G401 (cell line): ENCODE measurements around the gene TRIM67. TPM values are rescaled to one million over a fixed set of nuclear protein-coding genes. Genes with fewer than 3 reads are reported as not detected.
"Not testable (repeated sequence)": the region's sequence is repeated elsewhere in the genome, so short reads cannot be mapped to it uniquely, and the experiment has no call there.

ENCODE experiments used
- DNase-seq: peaks from one replicate; pipeline ENCODE4 v3.0.0-alpha.2; 2015; ENCODE audit warnings: low spot score
- in situ Hi-C: cut with HindIII; loops from 2 replicates; pipeline ENCODE4 v1.10.0; 2016; ENCODE audit warnings: low sequenced_read_pairs, mixed read lengths
- total RNA-seq: library from RNA; depleted of rRNA; stranded (reverse); fragments of >200 nt; shearing (Covaris generic); gene quantifications from 2 replicates; pipeline ENCODE4 v1.2.3, GENCODE V29; 2014; rRNA removed

Gene TRIM67
- total RNA-seq: not detected in 2 replicates

DNA sequence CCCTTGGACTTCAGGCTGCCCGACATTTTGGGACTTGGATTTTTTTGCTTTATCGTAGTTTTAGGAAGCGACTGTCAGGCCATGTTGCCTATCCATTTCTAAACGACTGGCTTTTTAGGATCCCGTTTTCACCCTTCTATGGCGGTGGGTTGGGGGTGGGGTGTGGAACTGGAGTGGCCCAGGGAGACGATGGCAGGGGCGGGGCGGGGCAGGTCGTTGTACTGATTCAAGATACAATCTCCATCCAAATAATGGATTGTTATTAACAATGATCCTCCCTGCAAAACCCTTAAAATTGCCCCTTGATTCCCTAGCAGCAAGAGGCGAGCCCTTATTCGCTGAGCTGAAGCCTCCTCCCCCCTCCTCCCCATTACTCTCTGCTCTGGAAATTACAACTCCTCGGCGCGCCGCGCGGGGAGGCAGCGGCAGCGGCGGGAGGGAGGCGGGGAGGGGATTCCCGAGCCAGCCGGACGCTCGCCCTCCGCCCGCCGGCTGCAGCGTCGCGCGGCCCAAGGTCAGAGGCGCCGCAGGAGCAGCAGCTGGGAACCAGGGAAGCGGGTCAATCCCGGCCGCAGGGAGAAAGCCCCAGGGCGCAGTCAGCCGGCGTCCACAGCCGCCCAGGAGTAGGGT lies at the start of gene TRIM67:
Gene TRIM67 (plus strand): TSS at position 392 of the 630 bp plus-strand sequence. CDS start 912 bp downstream, outside the sequence.
- DNase-seq: peak; percentile 73
- in situ Hi-C loops: no loop called here

- no peak for DNase-seq
- in situ Hi-C loops: no loop called here
These were observed 45.1 kb upstream of the TRIM67 start for GRCh38 chr1:231116738-231117137.

- in situ Hi-C loops: no loop called here
- no peak for DNase-seq
These were observed 43.0 kb upstream of the TRIM67 start for GRCh38 chr1:231118704-231119453.

DNA sequence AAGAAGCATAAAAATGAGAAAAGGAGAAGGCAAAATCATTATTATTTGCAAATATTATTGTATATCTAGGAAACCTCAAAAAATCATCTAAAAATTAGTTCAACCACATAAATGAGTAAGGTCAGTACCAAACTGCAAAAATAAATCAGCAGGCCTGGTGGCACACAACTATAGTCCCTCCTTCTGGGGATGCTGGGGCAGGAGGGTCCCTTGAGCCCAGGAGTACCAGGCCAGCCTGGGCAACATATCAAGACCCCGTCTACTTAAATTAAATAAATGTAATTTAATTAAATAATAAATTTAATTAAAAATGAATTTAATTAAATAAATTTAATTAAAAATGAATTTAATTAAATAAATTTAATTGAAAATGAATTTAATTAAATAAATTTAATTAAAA lies 40.3 kb upstream of the TRIM67 start:
- in situ Hi-C loops: no loop called here
- DNase-seq: no peak

GRCh38 chr1:231122143-231122542 lies 39.7 kb upstream of the TRIM67 start:
- no peak for DNase-seq
- in situ Hi-C loops: no loop called here

- no peak for DNase-seq
- in situ Hi-C loops: no loop called here
These were observed 37.1 kb upstream of the TRIM67 start for GRCh38 chr1:231124746-231125145.

DNA sequence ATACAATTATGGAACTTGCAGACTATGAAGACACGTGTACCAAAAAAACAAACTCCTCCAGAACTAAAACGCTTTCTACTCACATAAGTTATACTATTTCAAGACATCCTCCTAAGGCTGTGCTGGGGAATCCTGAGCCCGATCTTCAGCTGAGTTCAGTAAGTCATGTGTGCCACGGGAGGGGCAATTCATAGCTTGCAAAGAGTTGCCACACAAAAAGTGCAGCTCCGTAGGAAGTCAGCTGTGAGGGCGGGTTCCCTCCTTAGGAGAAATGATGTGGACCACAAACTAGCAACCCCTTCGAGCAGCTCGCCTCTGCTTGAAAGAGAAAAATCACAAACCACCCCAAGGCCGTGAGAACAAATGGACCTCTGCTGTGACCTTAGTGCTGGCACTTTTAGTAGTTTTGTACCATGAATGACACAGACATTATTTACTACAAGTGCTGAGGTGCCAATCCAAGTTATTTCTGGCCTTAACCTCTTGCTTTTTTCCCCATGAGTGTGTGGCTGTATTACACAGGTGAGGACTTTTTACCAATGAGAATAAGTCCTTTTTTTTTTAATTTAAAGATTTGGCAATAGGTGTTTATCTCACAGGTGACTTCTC lies 35.8 kb upstream of the TRIM67 start:
- in situ Hi-C loops: no loop called here
- no peak for DNase-seq

GRCh38 chr1:231127106-231127505 lies 34.8 kb upstream of the TRIM67 start:
- DNase-seq, in situ Hi-C loops: not testable (repeated sequence)

DNA sequence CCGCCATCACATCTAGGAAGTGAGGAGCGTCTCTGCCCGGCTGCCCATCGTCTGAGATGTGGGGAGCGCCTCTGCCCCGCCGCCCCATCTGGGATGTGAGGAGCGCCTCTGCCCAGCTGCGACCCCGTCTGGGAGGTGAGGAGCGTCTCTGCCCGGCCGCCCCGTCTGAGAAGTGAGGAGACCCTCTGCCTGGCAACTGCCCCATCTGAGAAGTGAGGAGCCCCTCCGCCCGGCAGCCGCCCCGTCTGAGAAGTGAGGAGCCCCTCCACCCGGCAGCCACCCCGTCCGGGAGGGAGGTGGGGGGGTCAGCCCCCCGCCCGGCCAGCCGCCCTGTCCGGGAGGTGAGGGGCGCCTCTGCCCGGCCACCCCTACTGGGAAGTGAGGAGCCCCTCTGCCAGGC lies 33.4 kb upstream of the TRIM67 start:
- in situ Hi-C loops, DNase-seq: not testable (repeated sequence)

- in situ Hi-C loops: no loop called here
- DNase-seq: no peak
These were observed 31.3 kb upstream of the TRIM67 start for GRCh38 chr1:231130544-231130943.

- DNase-seq, in situ Hi-C loops: not testable (repeated sequence)
These were observed 29.3 kb upstream of the TRIM67 start for GRCh38 chr1:231132591-231132990.

DNA sequence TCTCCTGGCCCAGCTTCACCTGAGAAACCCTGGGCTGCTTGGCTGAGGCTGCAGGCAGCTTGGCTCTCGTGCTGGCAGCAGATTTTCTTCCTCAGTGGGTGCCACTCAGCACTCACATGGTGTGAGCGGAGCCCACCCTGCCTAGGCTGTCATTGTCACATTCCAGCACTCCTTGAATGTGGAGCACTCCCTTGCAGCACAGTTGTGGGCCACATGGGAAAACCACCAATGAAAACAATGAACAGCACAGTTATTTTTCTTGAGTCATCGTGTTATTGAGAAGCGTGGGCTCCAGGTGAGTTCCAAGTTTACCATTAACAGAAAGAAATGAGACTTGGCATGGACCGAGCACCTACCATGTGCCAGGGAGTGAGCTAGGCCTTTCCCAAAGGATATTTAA lies 27.2 kb upstream of the TRIM67 start:
- in situ Hi-C loops: no loop called here
- peak; percentile 11 for DNase-seq

- in situ Hi-C loops: no loop called here
- DNase-seq: no peak
These were observed 23.6 kb upstream of the TRIM67 start for GRCh38 chr1:231138236-231138635.

GRCh38 chr1:231139125-231139649 lies 22.7 kb upstream of the TRIM67 start:
- in situ Hi-C loops: no loop called here
- no peak for DNase-seq

- in situ Hi-C loops: no loop called here
- DNase-seq: no peak
These were observed 21.9 kb upstream of the TRIM67 start for GRCh38 chr1:231139659-231140654.

DNA sequence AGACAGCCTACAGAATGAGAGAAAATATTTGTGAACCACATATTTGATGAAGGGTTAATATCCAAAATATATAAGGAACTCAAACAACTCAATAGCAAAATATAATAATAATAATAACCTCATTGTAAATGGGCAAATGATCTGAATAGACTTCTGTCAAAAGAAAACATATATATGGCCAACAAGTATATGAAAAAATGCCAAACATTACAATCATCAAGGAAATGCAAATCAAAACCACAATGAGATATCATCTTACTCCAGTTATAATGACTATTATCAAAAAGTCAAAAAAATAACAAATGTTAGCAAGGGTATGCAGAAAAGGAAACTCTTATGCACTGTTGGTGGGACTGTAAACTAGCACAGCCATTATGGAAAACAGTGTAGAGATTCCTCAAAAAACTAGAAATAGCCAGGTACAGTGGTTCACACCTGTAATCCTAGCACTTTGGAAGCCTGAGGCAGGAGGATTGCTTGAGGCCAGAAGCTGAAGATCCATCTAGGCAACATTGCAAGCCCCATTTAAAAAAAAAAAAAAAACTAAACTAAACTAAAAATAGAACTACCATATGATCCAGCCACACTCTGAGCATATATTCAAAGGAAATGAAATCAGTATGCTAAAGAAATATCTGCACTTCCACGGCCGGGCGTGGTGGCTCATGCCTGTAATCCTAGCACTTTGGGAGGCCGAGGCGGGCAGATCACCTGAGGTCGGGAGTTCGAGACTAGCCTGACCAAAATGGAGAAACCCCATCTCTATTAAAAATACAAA lies 17.3 kb upstream of the TRIM67 start:
- in situ Hi-C loops: no loop called here
- DNase-seq: no peak

DNA sequence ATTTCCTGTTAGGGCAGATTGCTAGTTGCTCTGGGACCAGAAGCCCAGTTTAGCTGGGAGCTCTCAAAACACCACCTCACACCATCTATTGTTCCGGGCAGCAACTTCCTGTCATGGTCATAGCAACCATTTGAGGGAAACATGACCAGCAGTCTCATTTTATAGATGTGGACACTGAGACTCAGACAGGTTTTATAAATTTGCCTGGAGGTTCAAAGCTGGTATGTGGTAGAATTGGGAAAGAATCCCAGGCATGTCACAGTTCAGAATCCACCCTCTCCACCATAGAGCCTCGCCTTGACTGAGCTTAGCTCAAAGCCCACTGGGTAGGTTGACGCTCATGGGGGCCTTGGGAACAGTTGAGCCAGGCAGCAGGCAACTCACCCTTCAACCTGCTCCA lies 14.0 kb upstream of the TRIM67 start:
- in situ Hi-C loops: no loop called here
- no peak for DNase-seq

DNA sequence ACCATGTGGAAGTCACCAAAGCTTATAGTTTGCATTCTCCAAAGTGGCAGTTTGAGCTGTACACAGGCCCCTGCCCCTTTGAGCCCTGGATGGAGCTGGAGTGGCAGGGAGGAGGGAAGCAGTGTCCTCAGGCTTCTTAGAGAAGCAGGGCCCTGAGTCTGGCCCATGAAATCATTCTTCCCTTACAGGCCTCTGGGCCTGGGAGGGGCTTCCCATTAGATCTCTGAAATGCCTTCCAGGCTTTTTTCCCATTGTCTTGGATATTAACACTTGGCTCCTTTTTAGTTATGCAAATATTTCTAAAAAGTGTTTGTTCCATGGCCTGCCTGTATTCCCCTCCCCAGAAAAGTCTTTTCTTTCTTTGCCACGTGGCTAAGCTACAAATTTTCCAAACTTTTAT lies 10.0 kb upstream of the TRIM67 start:
- DNase-seq: no peak
- in situ Hi-C loops: no loop called here
